Measurements from ENCODE around the gene C12orf56.
"Not testable (repeated sequence)": the region's sequence is repeated elsewhere in the genome, so short reads cannot be mapped to it uniquely, and the experiment has no call there.

DNA sequence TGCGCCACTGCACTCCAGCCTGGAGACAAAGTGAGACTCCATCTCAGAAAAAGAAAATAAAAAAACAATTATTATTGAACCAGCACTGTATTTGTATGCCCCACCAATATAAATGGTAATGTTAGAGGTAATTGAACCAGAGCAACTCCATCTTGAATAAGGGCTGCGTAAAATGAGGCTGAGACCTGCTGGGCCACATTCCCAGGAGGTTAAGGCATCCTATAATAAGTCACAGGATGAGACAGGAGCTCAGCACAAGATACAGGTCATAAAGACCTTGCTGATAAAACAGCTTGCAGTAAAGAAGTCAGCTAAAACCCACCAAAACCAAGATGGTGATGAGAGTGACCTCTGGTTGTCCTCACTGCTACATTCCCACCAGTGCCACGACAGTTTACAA lies 29.4 kb downstream of the C12orf56 start:
- TF ChIP-seq, protein P1, sequence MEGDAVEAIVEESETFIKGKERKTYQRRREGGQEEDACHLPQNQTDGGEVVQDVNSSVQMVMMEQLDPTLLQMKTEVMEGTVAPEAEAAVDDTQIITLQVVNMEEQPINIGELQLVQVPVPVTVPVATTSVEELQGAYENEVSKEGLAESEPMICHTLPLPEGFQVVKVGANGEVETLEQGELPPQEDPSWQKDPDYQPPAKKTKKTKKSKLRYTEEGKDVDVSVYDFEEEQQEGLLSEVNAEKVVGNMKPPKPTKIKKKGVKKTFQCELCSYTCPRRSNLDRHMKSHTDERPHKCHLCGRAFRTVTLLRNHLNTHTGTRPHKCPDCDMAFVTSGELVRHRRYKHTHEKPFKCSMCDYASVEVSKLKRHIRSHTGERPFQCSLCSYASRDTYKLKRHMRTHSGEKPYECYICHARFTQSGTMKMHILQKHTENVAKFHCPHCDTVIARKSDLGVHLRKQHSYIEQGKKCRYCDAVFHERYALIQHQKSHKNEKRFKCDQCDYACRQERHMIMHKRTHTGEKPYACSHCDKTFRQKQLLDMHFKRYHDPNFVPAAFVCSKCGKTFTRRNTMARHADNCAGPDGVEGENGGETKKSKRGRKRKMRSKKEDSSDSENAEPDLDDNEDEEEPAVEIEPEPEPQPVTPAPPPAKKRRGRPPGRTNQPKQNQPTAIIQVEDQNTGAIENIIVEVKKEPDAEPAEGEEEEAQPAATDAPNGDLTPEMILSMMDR (conservative IDR thresholded peaks at IDR 0.05) = not testable (repeated sequence)
- TF ChIP-seq EZH2 (IDR thresholded peaks at IDR 0.05; ENCODE audit: low read depth) = not testable (repeated sequence)
